ENCODE measurements around the gene FGL2.
A peak's percentile ranks its signal among the peaks of the same experiment; 100 is the strongest.
"Not testable (repeated sequence)": the region's sequence is repeated elsewhere in the genome, so short reads cannot be mapped to it uniquely, and the experiment has no call there.

The FGL2 gene

GRCh38 chr7:77199013-77199966, at the start of gene FGL2:
TSS of gene FGL2 (minus strand) at chr7:77199819. CDS start at chr7:77199793, 26 bp downstream.
- DNase-seq, result peak; percentile 49

GRCh38 chr7:77248154-77248553, 48.5 kb upstream of the FGL2 start:
- no peak for DNase-seq

GRCh38 chr7:77247206-77247850, 47.7 kb upstream of the FGL2 start:
- DNase-seq, result peak; percentile 88

GRCh38 chr7:77246026-77246640, 46.5 kb upstream of the FGL2 start:
- DNase-seq, result no peak

- no peak for DNase-seq
Observed at GRCh38 chr7:77245015-77245755, 45.6 kb upstream of the FGL2 start.

GRCh38 chr7:77244222-77244934, 44.8 kb upstream of the FGL2 start:
- no peak for DNase-seq

GRCh38 chr7:77242554-77242953, 42.9 kb upstream of the FGL2 start:
- DNase-seq, result no peak

GRCh38 chr7:77242068-77242467, 42.4 kb upstream of the FGL2 start:
- DNase-seq, result no peak

- no peak for DNase-seq
Observed at GRCh38 chr7:77239471-77239870, 39.9 kb upstream of the FGL2 start.

GRCh38 chr7:77238703-77239136, 39.1 kb upstream of the FGL2 start:
- DNase-seq, result peak; percentile 21

- DNase-seq, result no peak
Observed at GRCh38 chr7:77235276-77235675, 35.7 kb upstream of the FGL2 start.

GRCh38 chr7:77232467-77232866, 32.8 kb upstream of the FGL2 start:
- no peak for DNase-seq

GRCh38 chr7:77228795-77229194, 29.2 kb upstream of the FGL2 start:
- not testable (repeated sequence) for DNase-seq

- DNase-seq, result no peak
Observed at GRCh38 chr7:77226357-77226839, 26.8 kb upstream of the FGL2 start.

- DNase-seq, result no peak
Observed at GRCh38 chr7:77223261-77223660, 23.6 kb upstream of the FGL2 start.

GRCh38 chr7:77222819-77223218, 23.2 kb upstream of the FGL2 start:
- DNase-seq, result no peak

GRCh38 chr7:77222065-77222464, 22.4 kb upstream of the FGL2 start:
- DNase-seq, result no peak

GRCh38 chr7:77219701-77220331, 20.2 kb upstream of the FGL2 start:
- not testable (repeated sequence) for DNase-seq

GRCh38 chr7:77217474-77218185, 18.0 kb upstream of the FGL2 start:
- DNase-seq, result no peak

GRCh38 chr7:77216181-77216845, 16.7 kb upstream of the FGL2 start:
- DNase-seq, result no peak

Data from CD4-positive, alpha-beta T cell treated with Interleukin-10 for 1 hour (primary cell).